Erythroblast (primary cell): Measurements from ENCODE around the gene DFFA.
"Not testable (repeated sequence)": the region's sequence is repeated elsewhere in the genome, so short reads cannot be mapped to it uniquely, and the experiment has no call there.

Experiments
- GATA1 ChIP-seq: IDR thresholded peaks from 2 replicates; pipeline ENCODE4 v1.6.1; 2011; ENCODE audit warnings: low read depth, mild to moderate bottlenecking, control low read depth, low read length, moderate library complexity
- POLR2A ChIP-seq: IDR thresholded peaks from 2 replicates; pipeline ENCODE4 v1.6.1; 2011; ENCODE audit warnings: mild to moderate bottlenecking, low read length

DNA sequence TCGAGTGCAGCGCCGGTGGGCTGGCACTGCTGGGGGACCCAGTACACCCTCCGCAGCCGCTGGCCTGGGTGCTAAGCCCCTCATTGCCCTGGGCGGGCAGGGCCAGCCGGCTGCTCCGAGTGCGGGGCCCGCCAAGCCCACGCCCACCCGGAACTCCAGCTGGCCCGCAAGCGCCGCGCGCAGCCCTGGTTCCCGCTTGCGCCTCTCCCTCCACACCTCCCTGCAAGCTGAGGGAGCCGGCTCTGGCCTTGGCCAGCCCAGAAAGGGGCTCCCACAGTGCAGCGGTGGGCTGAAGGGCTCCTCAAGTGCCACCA, 45.8 kb downstream of the DFFA start:
- TF ChIP-seq POLR2A, GATA1: not testable (repeated sequence)
